ENCODE results near the gene ATXN7L1.
"Not testable (repeated sequence)": the region's sequence is repeated elsewhere in the genome, so short reads cannot be mapped to it uniquely, and the experiment has no call there.

ATXN7L1 gene

GRCh38 chr7:105857009-105857952 is 19.1 kb downstream of the ATXN7L1 start:
- no peak for DNase-seq

GRCh38 chr7:105854498-105854897 is 21.9 kb downstream of the ATXN7L1 start:
- DNase-seq = no peak

- no peak for DNase-seq
Observed at GRCh38 chr7:105853931-105854419, 22.4 kb downstream of the ATXN7L1 start.

- no peak for DNase-seq
Observed at GRCh38 chr7:105851064-105851463, 25.3 kb downstream of the ATXN7L1 start.

- no peak for DNase-seq
Observed at GRCh38 chr7:105849122-105849855, 27.1 kb downstream of the ATXN7L1 start.

- no peak for DNase-seq
Observed at GRCh38 chr7:105846404-105846803, 30.0 kb downstream of the ATXN7L1 start.

- DNase-seq = not testable (repeated sequence)
Observed at GRCh38 chr7:105844681-105845080, 31.7 kb downstream of the ATXN7L1 start.

GRCh38 chr7:105841866-105842265 is 34.5 kb downstream of the ATXN7L1 start:
- no peak for DNase-seq

- no peak for DNase-seq
Observed at GRCh38 chr7:105840981-105841749, 35.2 kb downstream of the ATXN7L1 start.

- DNase-seq = peak; percentile 20
Observed at GRCh38 chr7:105839266-105839665, 37.1 kb downstream of the ATXN7L1 start.

- DNase-seq = no peak
Observed at GRCh38 chr7:105838627-105839231, 37.7 kb downstream of the ATXN7L1 start.

- DNase-seq = peak; percentile 85
Observed at GRCh38 chr7:105837765-105838626, 38.4 kb downstream of the ATXN7L1 start.

- no peak for DNase-seq
Observed at GRCh38 chr7:105835441-105835840, 41.0 kb downstream of the ATXN7L1 start.

- no peak for DNase-seq
Observed at GRCh38 chr7:105831824-105832535, 44.4 kb downstream of the ATXN7L1 start.

- DNase-seq = no peak
Observed at GRCh38 chr7:105831302-105831620, 45.1 kb downstream of the ATXN7L1 start.

- DNase-seq = no peak
Observed at GRCh38 chr7:105830405-105831301, 45.7 kb downstream of the ATXN7L1 start.

- no peak for DNase-seq
Observed at GRCh38 chr7:105829681-105830322, 46.6 kb downstream of the ATXN7L1 start.

- DNase-seq = no peak
Observed at GRCh38 chr7:105828141-105828540, 48.3 kb downstream of the ATXN7L1 start.

- no peak for DNase-seq
Observed at GRCh38 chr7:105827151-105827875, 49.1 kb downstream of the ATXN7L1 start.

Data from NCI-H1092 (cell line).